Neural cell (in vitro differentiated cells): ENCODE results near the gene SLC43A1. TPM values are rescaled to one million over a fixed set of nuclear protein-coding genes. Genes with fewer than 3 reads are reported as not detected.

Source experiments
- H2AFZ ChIP-seq: fragments of 200-600, 300-800 bp; sonication (generic), shearing (Covaris generic); 2 replicates; pipeline ENCODE4 v1.6.0; 2014; ENCODE audit warnings: low read depth, mild to moderate bottlenecking, antibody characterized with exemption, low read length, moderate library complexity
- H3F3A ChIP-seq: fragments of 200-600 bp; shearing (Covaris generic); 2 replicates; pipeline ENCODE4 v1.6.1; 2016; ENCODE audit warnings: mild to moderate bottlenecking, moderate library complexity, mixed read lengths, antibody characterized with exemption, low read length; ENCODE audit not compliant: insufficient read depth, poor library complexity, severe bottlenecking
- H3K27ac ChIP-seq: fragments of 200-600, 300-800 bp; sonication (generic), shearing (Covaris generic); 2 replicates; pipeline ENCODE4 v1.5.1; 2014; ENCODE audit warnings: mild to moderate bottlenecking, low read length, moderate library complexity
- H3K27me3 ChIP-seq: fragments of 300-800, 200-600 bp; sonication (generic), shearing (Covaris generic); 2 replicates; pipeline ENCODE4 v1.6.0; 2014; ENCODE audit warnings: mild to moderate bottlenecking, low read depth, low read length, moderate library complexity; ENCODE audit not compliant: insufficient read depth
- H3K36me3 ChIP-seq: fragments of 300-800, 200-600 bp; sonication (generic), shearing (Covaris generic); 2 replicates; pipeline ENCODE4 v1.5.1; 2014; ENCODE audit warnings: mild to moderate bottlenecking, antibody characterized with exemption, low read length, moderate library complexity; ENCODE audit not compliant: insufficient read depth
- H3K4me2 ChIP-seq: fragments of 300-800, 200-600 bp; sonication (generic), shearing (Covaris generic); 2 replicates; pipeline ENCODE4 v1.6.0; 2014; ENCODE audit warnings: mild to moderate bottlenecking, low read length
- H3K4me3 ChIP-seq: fragments of 300-800, 200-600 bp; sonication (generic), shearing (Covaris generic); 2 replicates; pipeline ENCODE4 v1.5.1; 2014; ENCODE audit warnings: mild to moderate bottlenecking, low read length, moderate library complexity
- H3K79me2 ChIP-seq: fragments of 200-600 bp; shearing (Covaris generic); replicated peaks from 2 replicates; pipeline ENCODE4 v1.6.0; 2014; ENCODE audit warnings: mild to moderate bottlenecking, low read length, moderate library complexity; ENCODE audit not compliant: insufficient read depth
- H3K9ac ChIP-seq: fragments of 300-800, 200-600 bp; sonication (generic), shearing (Covaris generic); 2 replicates; pipeline ENCODE4 v1.6.1; 2016; ENCODE audit warnings: mild to moderate bottlenecking, low read length, mixed read lengths
- H3K9me2 ChIP-seq: fragments of 200-600 bp; shearing (Covaris generic); 2 replicates; pipeline ENCODE4 v1.6.1; 2016; ENCODE audit warnings: mild to moderate bottlenecking, low read length, mixed read lengths; ENCODE audit not compliant: insufficient read depth
- H3K9me3 ChIP-seq: fragments of 200-600, 300-800 bp; sonication (generic), shearing (Covaris generic); 2 replicates; pipeline ENCODE4 v1.6.1; 2016; ENCODE audit warnings: mild to moderate bottlenecking, mixed run types, low read length, moderate library complexity, mixed read lengths
- H4K20me1 ChIP-seq: fragments of 200-600 bp; shearing (Covaris generic); 2 replicates; pipeline ENCODE4 v1.6.1; 2016; ENCODE audit warnings: mild to moderate bottlenecking, mixed run types; ENCODE audit not compliant: insufficient read depth
- EP300 ChIP-seq: fragments of 450-650 bp; conservative IDR thresholded peaks from 2 replicates; pipeline ENCODE4 v1.6.1; 2014; ENCODE audit warnings: antibody characterized with exemption, mild to moderate bottlenecking, moderate library complexity; ENCODE audit not compliant: poor library complexity, severe bottlenecking
- MXI1 ChIP-seq: fragments of 450-650 bp; conservative IDR thresholded peaks from 2 replicates; pipeline ENCODE4 v1.6.1; 2014; ENCODE audit warnings: antibody characterized with exemption, mild to moderate bottlenecking; ENCODE audit not compliant: poor library complexity, severe bottlenecking
- SMC3 ChIP-seq: fragments of 450-650 bp; conservative IDR thresholded peaks from 2 replicates; pipeline ENCODE4 v1.6.1; 2014; ENCODE audit warnings: antibody characterized with exemption, mild to moderate bottlenecking, moderate library complexity; ENCODE audit not compliant: poor library complexity
- polyA plus RNA-seq: library from polyadenylated mRNA; depleted of rRNA; stranded (reverse); fragments of >200 nt; gene quantifications from 2 replicates; pipeline ENCODE4 v1.2.3, GENCODE V29; 2014
- TF ChIP-seq, protein P1 (sequence below): IDR thresholded peaks from 2 replicates; pipeline ENCODE4 v1.6.1; 2012; ENCODE audit warnings: borderline replicate concordance

The SLC43A1 gene
- polyA plus RNA-seq, 1 donor from 2014 or later: 3.3 TPM

- H3K4me2 ChIP-seq: peak overlapping the region; percentile 25
- peak overlapping the region; percentile 55 for H3K9ac ChIP-seq
- no peaks in the 10 kb centered on the region for H3F3A ChIP-seq
- H3K36me3 ChIP-seq: no peaks in the 10 kb centered on the region
- TF ChIP-seq EP300: peak; percentile 1
- TF ChIP-seq, protein P1, sequence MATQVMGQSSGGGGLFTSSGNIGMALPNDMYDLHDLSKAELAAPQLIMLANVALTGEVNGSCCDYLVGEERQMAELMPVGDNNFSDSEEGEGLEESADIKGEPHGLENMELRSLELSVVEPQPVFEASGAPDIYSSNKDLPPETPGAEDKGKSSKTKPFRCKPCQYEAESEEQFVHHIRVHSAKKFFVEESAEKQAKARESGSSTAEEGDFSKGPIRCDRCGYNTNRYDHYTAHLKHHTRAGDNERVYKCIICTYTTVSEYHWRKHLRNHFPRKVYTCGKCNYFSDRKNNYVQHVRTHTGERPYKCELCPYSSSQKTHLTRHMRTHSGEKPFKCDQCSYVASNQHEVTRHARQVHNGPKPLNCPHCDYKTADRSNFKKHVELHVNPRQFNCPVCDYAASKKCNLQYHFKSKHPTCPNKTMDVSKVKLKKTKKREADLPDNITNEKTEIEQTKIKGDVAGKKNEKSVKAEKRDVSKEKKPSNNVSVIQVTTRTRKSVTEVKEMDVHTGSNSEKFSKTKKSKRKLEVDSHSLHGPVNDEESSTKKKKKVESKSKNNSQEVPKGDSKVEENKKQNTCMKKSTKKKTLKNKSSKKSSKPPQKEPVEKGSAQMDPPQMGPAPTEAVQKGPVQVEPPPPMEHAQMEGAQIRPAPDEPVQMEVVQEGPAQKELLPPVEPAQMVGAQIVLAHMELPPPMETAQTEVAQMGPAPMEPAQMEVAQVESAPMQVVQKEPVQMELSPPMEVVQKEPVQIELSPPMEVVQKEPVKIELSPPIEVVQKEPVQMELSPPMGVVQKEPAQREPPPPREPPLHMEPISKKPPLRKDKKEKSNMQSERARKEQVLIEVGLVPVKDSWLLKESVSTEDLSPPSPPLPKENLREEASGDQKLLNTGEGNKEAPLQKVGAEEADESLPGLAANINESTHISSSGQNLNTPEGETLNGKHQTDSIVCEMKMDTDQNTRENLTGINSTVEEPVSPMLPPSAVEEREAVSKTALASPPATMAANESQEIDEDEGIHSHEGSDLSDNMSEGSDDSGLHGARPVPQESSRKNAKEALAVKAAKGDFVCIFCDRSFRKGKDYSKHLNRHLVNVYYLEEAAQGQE: no peak
- H4K20me1 ChIP-seq: no peaks in the 10 kb centered on the region
- H3K4me3 ChIP-seq: peak overlapping the region; percentile 72
- no peaks in the 10 kb centered on the region for H3K9me2 ChIP-seq
- H3K27me3 ChIP-seq: peaks cover 63% of the 10 kb centered on the region
- H3K9me3 ChIP-seq: no peaks in the 10 kb centered on the region
- H3K27ac ChIP-seq: no peak overlapping the region
- H3K79me2 ChIP-seq: no peaks in the 10 kb centered on the region
- no peak overlapping the region for H2AFZ ChIP-seq
These were observed 54.4 kb downstream of the SLC43A1 start for GRCh38 chr11:57460758-57461749.

DNA sequence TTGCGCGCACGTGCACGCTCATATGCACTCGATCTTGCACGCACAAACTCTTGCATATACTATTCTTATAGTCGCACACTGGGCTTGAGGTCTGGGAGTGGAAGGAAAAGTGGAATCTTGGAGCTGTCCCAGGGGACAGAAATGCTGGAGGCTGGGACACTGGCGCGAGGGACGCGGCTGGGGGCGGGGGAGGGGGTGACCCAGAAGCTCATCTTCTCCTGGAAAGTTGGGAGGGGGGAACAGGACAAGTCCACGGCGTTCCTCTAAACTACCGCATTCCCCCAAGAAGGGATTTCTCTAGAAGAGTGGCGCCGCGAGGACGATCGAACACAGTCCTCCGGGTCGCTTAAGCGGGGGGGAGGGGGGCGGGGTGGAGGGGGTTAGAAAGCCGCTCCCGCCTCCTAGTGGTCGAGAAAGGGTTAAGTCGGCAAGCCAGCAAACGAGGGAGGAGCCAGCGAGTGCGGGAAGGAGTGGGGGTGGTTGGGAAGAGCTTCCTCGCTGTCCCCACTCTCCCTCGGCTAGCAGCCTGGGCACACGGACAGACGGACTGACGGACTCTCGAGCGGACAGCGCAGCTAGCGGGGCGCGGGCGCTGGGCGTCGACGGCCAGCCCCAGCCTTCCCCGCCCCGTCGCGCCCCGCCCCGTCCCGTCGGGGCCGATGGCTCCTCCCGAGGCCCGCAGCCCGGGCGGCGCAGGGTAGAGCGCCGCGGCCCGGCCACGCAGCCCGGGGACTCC, 55.3 kb downstream of the SLC43A1 start, which contains the start of gene RTN4RL2:
Gene RTN4RL2, plus strand, starts transcription at position 507 of the 736 bp plus-strand sequence. CDS start 338 bp downstream, outside the sequence.
- Histone ChIP-seq H3K36me3 (no peaks in the 10 kb centered on the region), H3F3A (no peaks in the 10 kb centered on the region), H3K9ac (peak within 1 kb of the TSS; percentile 55), H3K9me2 (no peaks in the 10 kb centered on the region), H3K27ac (no peak within 1 kb of the TSS), H3K4me2 (peak within 1 kb of the TSS; percentile 86), H4K20me1 (no peaks in the 10 kb centered on the region), H3K79me2 (no peaks in the 10 kb centered on the region), H3K4me3 (peak within 1 kb of the TSS; percentile 72), H3K27me3 (peaks cover 66% of the 10 kb centered on the region), H3K9me3 (no peaks in the 10 kb centered on the region), H2AFZ (no peak within 1 kb of the TSS)
- TF ChIP-seq SMC3 (no peak), MXI1 (peak; percentile 11), EP300 (peak; percentile 19)

- Histone ChIP-seq H3K9me2 (no peaks in the 10 kb centered on the region), H4K20me1 (no peaks in the 10 kb centered on the region), H3K36me3 (no peaks in the 10 kb centered on the region), H3F3A (no peaks in the 10 kb centered on the region), H3K4me3 (peak overlapping the region; percentile 72), H3K9me3 (no peaks in the 10 kb centered on the region), H3K27me3 (peaks cover 66% of the 10 kb centered on the region), H2AFZ (no peak overlapping the region), H3K27ac (no peak overlapping the region), H3K9ac (no peak overlapping the region), H3K4me2 (peak overlapping the region; percentile 86), H3K79me2 (no peaks in the 10 kb centered on the region)
- TF ChIP-seq SMC3 (no peak), MXI1 (peak; percentile 43)
These were observed 56.1 kb downstream of the SLC43A1 start for GRCh38 chr11:57459164-57460021.
